Tibial artery (tissue), 4 donors: ENCODE measurements around the gene CA5A.
"Not testable (repeated sequence)": the region's sequence is repeated elsewhere in the genome, so short reads cannot be mapped to it uniquely, and the experiment has no call there.

ENCODE experiments used
- DNase-seq, 2 donors: peaks; one replicate each; pipeline ENCODE4 v3.0.0-alpha.2; 2019
- H3K27ac ChIP-seq, 2 donors: fragments of 200-600 bp; sonication (generic) in 1 of 2; 1 replicate in 1 of 2; 2 replicates in 1 of 2; pipeline ENCODE4 v1.5.1; 2018 to 2019; ENCODE audit warnings: mild to moderate bottlenecking in 1 of 2
- H3K27me3 ChIP-seq, 2 donors: fragments of 200-600 bp; sonication (generic) in 1 of 2; one replicate each; pipeline versions ENCODE4 v1.5.1 to v1.6.0; 2016 to 2019
- H3K36me3 ChIP-seq, 3 donors: fragments of 200-600 bp; sonication (generic) in 2 of 3; one replicate each; pipeline ENCODE4 v1.5.1; 2016 to 2019; ENCODE audit warnings: mild to moderate bottlenecking in 2 of 3
- H3K4me1 ChIP-seq, 4 donors: fragments of 200-600 bp; sonication (generic) in 2 of 4; 1 replicate in 3 of 4; 2 replicates in 1 of 4; pipeline ENCODE4 v1.5.1; 2016 to 2019
- H3K4me3 ChIP-seq, 2 donors: fragments of 200-600 bp; sonication (generic) in 1 of 2; 1 replicate in 1 of 2; 2 replicates in 1 of 2; pipeline ENCODE4 v1.5.1; 2018 to 2019; ENCODE audit warnings: mild to moderate bottlenecking in 2 of 2
- H3K9me3 ChIP-seq, 3 donors: fragments of 200-600 bp; sonication (generic) in 1 of 3; one replicate each; pipeline ENCODE4 v1.5.1; 2016 to 2019
- CTCF ChIP-seq, 2 experiments: fragments of 200-600 bp in 1 of 2; fragments of 450-650 bp in 1 of 2; IDR thresholded peaks; one replicate each; pipeline ENCODE4 v1.5.1; 2017 to 2019; ENCODE audit warnings: antibody characterized with exemption in 2 of 2, mild to moderate bottlenecking in 1 of 2, moderate library complexity in 1 of 2
- intact Hi-C: fragments of 100-400 bp; cut with DNase I; formaldehyde crosslinking; loops from one replicate; pipeline ENCODE4 v1.15.0; 2023; ENCODE audit warnings: low total_unique reads

CA5A gene

GRCh38 chr16:87945351-87946042, 9.2 kb upstream of the CA5A start:
- intact Hi-C loops, result no loop called here
- peak overlapping the region; percentile 3 to 43 for H3K27ac ChIP-seq
- no peaks in the 10 kb centered on the region for H3K36me3 ChIP-seq
- no peak for TF ChIP-seq CTCF (IDR thresholded peaks at IDR 0.05)
- DNase-seq, result peak; percentile 53 to 91
- peaks cover 0 to 3% of the 10 kb centered on the region in 2 donors for H3K27me3 ChIP-seq
- H3K9me3 ChIP-seq, result no peaks in the 10 kb centered on the region
- peaks cover 0 to 8% (median 0%) of the 10 kb centered on the region in 4 donors for H3K4me1 ChIP-seq
- peak overlapping the region; percentile 18 to 32 for H3K4me3 ChIP-seq

GRCh38 chr16:87942680-87943079, 6.4 kb upstream of the CA5A start:
- Histone ChIP-seq H3K4me1 (peaks cover 0 to 4% (median 0%) of the 10 kb centered on the region in 4 donors), H3K27me3 (peaks cover 0 to 3% of the 10 kb centered on the region in 2 donors), H3K27ac (no peak overlapping the region), H3K4me3 (no peak overlapping the region), H3K36me3 (no peaks in the 10 kb centered on the region), H3K9me3 (no peaks in the 10 kb centered on the region)
- TF ChIP-seq CTCF (IDR thresholded peaks at IDR 0.05), result no peak
- intact Hi-C loops, result no loop called here
- DNase-seq, result no peak

GRCh38 chr16:87939562-87940423, 3.5 kb upstream of the CA5A start:
- no peaks in the 10 kb centered on the region for H3K4me1 ChIP-seq
- H3K27ac ChIP-seq, result no peak overlapping the region
- H3K27me3 ChIP-seq, result peaks cover 0 to 4% of the 10 kb centered on the region in 2 donors
- TF ChIP-seq CTCF (IDR thresholded peaks at IDR 0.05), result no peak
- no peaks in the 10 kb centered on the region for H3K9me3 ChIP-seq
- no peak overlapping the region for H3K4me3 ChIP-seq
- no peak for DNase-seq
- intact Hi-C loops, result no loop called here
- H3K36me3 ChIP-seq, result no peaks in the 10 kb centered on the region

GRCh38 chr16:87938412-87938949, 2.2 kb upstream of the CA5A start:
- Histone ChIP-seq H3K36me3 (no peaks in the 10 kb centered on the region), H3K4me3 (no peak overlapping the region), H3K27me3 (peaks cover 0 to 4% of the 10 kb centered on the region in 2 donors), H3K4me1 (no peaks in the 10 kb centered on the region), H3K27ac (no peak overlapping the region), H3K9me3 (no peaks in the 10 kb centered on the region)
- no peak for TF ChIP-seq CTCF (IDR thresholded peaks at IDR 0.05)
- no peak for DNase-seq
- intact Hi-C loops, result no loop called here

GRCh38 chr16:87937231-87937542, 858 bp upstream of the CA5A start:
- H3K4me1 ChIP-seq, H3K27ac ChIP-seq, H3K9me3 ChIP-seq, H3K4me3 ChIP-seq, DNase-seq, H3K36me3 ChIP-seq, intact Hi-C loops: not testable (repeated sequence)
- peaks cover 0 to 13% of the 10 kb centered on the region in 2 donors for H3K27me3 ChIP-seq

GRCh38 chr16:87936016-87936374, 334 bp downstream of the CA5A start:
- intact Hi-C loops, H3K27ac ChIP-seq, H3K36me3 ChIP-seq, DNase-seq, H3K9me3 ChIP-seq, H3K4me1 ChIP-seq, H3K4me3 ChIP-seq: not testable (repeated sequence)
- H3K27me3 ChIP-seq, result peaks cover 0 to 24% of the 10 kb centered on the region in 2 donors

GRCh38 chr16:87934752-87935425, 1.4 kb downstream of the CA5A start:
- H3K9me3 ChIP-seq, intact Hi-C loops, DNase-seq: not testable (repeated sequence)

More at GRCh38 chr16:87934752-87935425, 1.4 kb downstream of the CA5A start:
- not testable (repeated sequence) for H3K4me1 ChIP-seq, H3K27ac ChIP-seq, H3K36me3 ChIP-seq, H3K4me3 ChIP-seq
- peaks cover 0 to 26% of the 10 kb centered on the region in 2 donors for H3K27me3 ChIP-seq
